OCI-LY7 (cell line): ENCODE results near the gene NHLRC4. TPM values are rescaled to one million over a fixed set of nuclear protein-coding genes. Genes with fewer than 3 reads are reported as not detected.
A peak's percentile ranks its signal among the peaks of the same experiment; 100 is the strongest.

ENCODE experiments used
- BruUV-seq: library from RNA; stranded (reverse); fragments of 400-500 nt; replicated peaks from 2 replicates; lab custom pipeline; 2021; lab: Mats Ljungman, UMichigan
- CTCF ChIA-PET: fragments of 300-600 bp; sonication (Branson Sonifier 250); formaldehyde crosslinking; loops from one replicate; lab custom pipeline; 2022; ENCODE audit warnings: antibody characterized with exemption; ENCODE audit not compliant: unreplicated experiment; lab: Charles Lee
- POLR2A ChIA-PET: fragments of 300-600 bp; sonication (Branson Sonifier 250); formaldehyde crosslinking; loops from one replicate; lab custom pipeline; 2022; ENCODE audit warnings: antibody characterized with exemption; lab: Charles Lee
- DNase-seq: peaks from one replicate; pipeline ENCODE4 v3.0.0-alpha.2; 2015; ENCODE audit warnings: low spot score
- H2AFZ ChIP-seq: fragments of 200-600 bp; sonication (generic), shearing (Covaris generic); 2 replicates; pipeline ENCODE4 v1.6.1; 2014; ENCODE audit warnings: mild to moderate bottlenecking, antibody characterized with exemption, low read length, moderate library complexity
- H3K27ac ChIP-seq: fragments of 200-600 bp; sonication (generic); 2 replicates; pipeline ENCODE4 v1.5.1; 2014; ENCODE audit warnings: mixed run types, low read depth, mild to moderate bottlenecking, moderate library complexity, low read length, inconsistent platforms; ENCODE audit not compliant: poor library complexity, severe bottlenecking
- H3K36me3 ChIP-seq: fragments of 200-600 bp; sonication (generic); 2 replicates; pipeline ENCODE4 v1.6.1; 2014; ENCODE audit warnings: mild to moderate bottlenecking, antibody characterized with exemption, low read length, moderate library complexity, mixed read lengths; ENCODE audit not compliant: insufficient read depth
- H3K4me1 ChIP-seq: fragments of 200-600 bp; sonication (generic); 2 replicates; pipeline ENCODE4 v1.5.1; 2014; ENCODE audit warnings: mild to moderate bottlenecking, low read length; ENCODE audit not compliant: insufficient read depth, poor library complexity, severe bottlenecking
- H3K4me2 ChIP-seq: fragments of 200-600 bp; sonication (generic); 2 replicates; pipeline ENCODE4 v1.6.1; 2014; ENCODE audit warnings: mild to moderate bottlenecking, low read length
- H3K4me3 ChIP-seq: fragments of 200-600 bp; sonication (generic); 2 replicates; pipeline ENCODE4 v1.5.1; 2014; ENCODE audit warnings: mild to moderate bottlenecking, low read depth, low read length; ENCODE audit not compliant: poor library complexity, severe bottlenecking
- H3K79me2 ChIP-seq: fragments of 200-600 bp; sonication (generic); 2 replicates; pipeline ENCODE4 v1.6.1; 2016; ENCODE audit warnings: low read depth, mild to moderate bottlenecking, low read length, moderate library complexity, mixed read lengths; ENCODE audit not compliant: insufficient read depth
- H3K9me2 ChIP-seq: fragments of 200-600 bp; sonication (generic); 2 replicates; pipeline ENCODE4 v1.6.1; 2016; ENCODE audit warnings: mild to moderate bottlenecking, low read length, mixed read lengths; ENCODE audit not compliant: insufficient read depth
- H3K9me3 ChIP-seq: fragments of 200-600 bp; sonication (generic); 2 replicates; pipeline ENCODE4 v1.6.1; 2014; ENCODE audit warnings: mild to moderate bottlenecking, mixed run types, low read length, mixed read lengths
- H4K20me1 ChIP-seq: fragments of 200-600 bp; sonication (generic); 2 replicates; pipeline ENCODE4 v1.6.1; 2014; ENCODE audit warnings: mild to moderate bottlenecking, antibody characterized with exemption, low read length, moderate library complexity, mixed read lengths; ENCODE audit not compliant: insufficient read depth
- CTCF ChIP-seq: fragments of 200-600 bp; sonication (generic); conservative IDR thresholded peaks from 2 replicates; pipeline ENCODE4 v1.5.1; 2014; ENCODE audit warnings: mild to moderate bottlenecking, antibody characterized with exemption, low read length, moderate library complexity, mixed read lengths
- EZH2phosphoT487 ChIP-seq: fragments of 200-600 bp; sonication (generic); IDR thresholded peaks from 2 replicates; pipeline ENCODE4 v1.6.1; 2018; ENCODE audit warnings: low read depth, borderline replicate concordance, mild to moderate bottlenecking, mixed run types, antibody characterized with exemption, low read length, moderate library complexity, mixed read lengths
- intact Hi-C: fragments of 100-400 bp; cut with micrococcal nuclease; formaldehyde crosslinking; loops from one replicate; pipeline ENCODE4 v1.10.0; 2022; ENCODE audit not compliant: unreplicated experiment
- total RNA-seq, 2 experiments: library from RNA; depleted of rRNA in 1 of 2; stranded (reverse); fragments of >200 nt in 1 of 2; shearing (Covaris generic) in 1 of 2; gene quantifications; 2 replicates each; pipeline ENCODE4 v1.2.3, GENCODE V29; 2014 to 2022

NHLRC4 gene
- total RNA-seq, 2 experiments from 2014 or later, result 2.5 to 3.7 TPM

- BruUV-seq, result no TSS peak
- Histone ChIP-seq H2AFZ (no peak overlapping the region), H3K79me2 (peaks cover 20% of the 10 kb centered on the region; the same call in 1 of the 2 replicates), H4K20me1 (no peaks in the 10 kb centered on the region), H3K4me2 (peak overlapping the region; percentile 80), H3K4me3 (peak overlapping the region; percentile 82), H3K27ac (no peak overlapping the region), H3K9me3 (no peaks in the 10 kb centered on the region), H3K9me2 (no peaks in the 10 kb centered on the region), H3K4me1 (peaks cover 12% of the 10 kb centered on the region), H3K36me3 (peaks cover 4% of the 10 kb centered on the region; the same call in 1 of the 2 replicates)
- DNase-seq, result no peak
- ChIA-PET POLR2A (interaction anchor here (0.6 kb wide), 1 partner anchor 57 kb away, joined by 4 read pairs; no protein-coding TSS in a partner anchor), CTCF (no interaction called here)
- intact Hi-C loops, result no loop called here
- TF ChIP-seq EZH2phosphoT487 (no peak), CTCF (no peak)
These were observed 20.1 kb downstream of the NHLRC4 start for GRCh38 chr16:586645-587590.

DNA sequence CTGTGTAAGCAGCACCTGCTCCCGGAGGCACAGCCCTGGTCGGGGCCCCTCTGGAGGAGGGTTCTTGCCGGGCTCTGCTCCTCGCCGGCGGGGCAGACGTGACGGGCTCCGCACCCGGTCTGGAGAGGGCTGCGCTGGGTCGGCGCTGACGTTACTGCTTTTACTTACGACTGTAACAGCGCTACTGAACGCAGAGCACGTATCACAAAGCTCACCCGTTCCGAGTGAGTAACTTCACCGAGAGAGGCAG lies 21.8 kb downstream of the NHLRC4 start:
- Histone ChIP-seq H3K9me3 (no peaks in the 10 kb centered on the region), H3K27ac (peak overlapping the region; percentile 89), H3K4me3 (peak overlapping the region; percentile 82), H4K20me1 (no peaks in the 10 kb centered on the region), H3K36me3 (peaks cover 4% of the 10 kb centered on the region; the same call in 1 of the 2 replicates), H3K9me2 (no peaks in the 10 kb centered on the region), H2AFZ (no peak overlapping the region), H3K4me2 (peak overlapping the region; percentile 80), H3K79me2 (peaks cover 20% of the 10 kb centered on the region; the same call in 1 of the 2 replicates), H3K4me1 (peaks cover 23% of the 10 kb centered on the region)
- no TSS peak for BruUV-seq
- intact Hi-C loops, result no loop called here
- ChIA-PET POLR2A (no interaction called here), CTCF (interaction anchor here (0.6 kb wide), 1 partner anchor 93 kb away, joined by 3 read pairs; no protein-coding TSS in a partner anchor)
- TF ChIP-seq CTCF (no peak), EZH2phosphoT487 (no peak)
- DNase-seq, result peak; percentile 70
